Activated naive CD4-positive, alpha-beta T cell treated with anti-CD3 and anti-CD28 coated beads, Interleukin-2, amount 10 ng/mL, durations not matched to agents 7 days and 5 days (primary cell): Measurements from ENCODE around the gene KRT80.

Source experiments
- CTCF ChIA-PET: fragments of 350-600 bp; sonication (Branson Sonifier 250); formaldehyde crosslinking; loops from one replicate; lab custom pipeline; 2021; ENCODE audit warnings: antibody characterized with exemption; lab: Charles Lee
- DNase-seq: peaks from one replicate; pipeline ENCODE4 v3.0.0-alpha.2; 2020
- H3K27ac Mint-ChIP-seq: one replicate; pipeline ENCODE4 v1.8.0; 2021; ENCODE audit warnings: mild to moderate bottlenecking, moderate library complexity, mixed read lengths
- H3K27me3 Mint-ChIP-seq: one replicate; pipeline ENCODE4 v1.8.0; 2021; ENCODE audit warnings: mild to moderate bottlenecking, mixed read lengths
- H3K36me3 Mint-ChIP-seq: one replicate; pipeline ENCODE4 v1.8.0; 2021; ENCODE audit warnings: mixed read lengths
- H3K4me1 Mint-ChIP-seq: one replicate; pipeline ENCODE4 v1.8.0; 2021; ENCODE audit warnings: mixed read lengths
- H3K4me3 Mint-ChIP-seq: one replicate; pipeline ENCODE4 v1.8.0; 2021; ENCODE audit warnings: mild to moderate bottlenecking, moderate library complexity, mixed read lengths
- H3K9me3 Mint-ChIP-seq: one replicate; pipeline ENCODE4 v1.8.0; 2021; ENCODE audit warnings: mixed read lengths

Gene KRT80

DNA sequence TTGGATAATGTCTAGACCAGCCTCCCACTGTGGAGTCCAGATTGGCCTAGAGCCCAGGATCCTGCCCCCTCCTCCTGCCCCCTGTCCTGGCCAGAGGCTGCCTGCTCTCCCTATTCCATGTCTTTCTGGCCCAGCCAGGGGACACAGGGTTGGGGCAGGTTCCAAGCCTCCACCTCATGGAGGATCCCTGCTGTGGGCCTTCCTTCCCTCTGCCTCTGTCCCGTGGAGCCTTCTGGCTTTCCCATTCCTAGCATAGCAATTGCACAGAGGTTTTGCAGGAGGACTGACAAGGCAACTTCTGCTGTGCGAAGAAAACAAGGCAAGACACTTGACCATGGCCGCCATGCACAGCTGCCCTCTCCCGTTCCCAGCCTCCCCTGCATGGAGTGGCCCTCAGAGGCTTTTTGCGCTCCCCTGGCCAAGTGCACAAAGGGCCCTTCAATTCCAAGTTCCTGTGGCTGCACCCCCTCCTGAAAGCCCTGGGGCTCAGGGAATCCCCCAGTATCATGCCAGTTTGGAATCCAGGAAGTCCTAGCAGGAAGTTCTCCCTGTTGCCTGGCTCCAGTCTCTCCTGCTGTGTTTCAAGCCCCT lies 42.1 kb downstream of the KRT80 start:
- no peak overlapping the region for H3K4me3 Mint-ChIP-seq
- CTCF ChIA-PET, result interaction anchor here (1.1 to 1.6 kb wide), 2 partner anchors 8 to 175 kb away, joined by 3 to 4 read pairs; no protein-coding TSS in a partner anchor
- H3K36me3 Mint-ChIP-seq, result no peaks in the 10 kb centered on the region
- no peak for DNase-seq
- peaks cover 28% of the 10 kb centered on the region for H3K4me1 Mint-ChIP-seq
- H3K9me3 Mint-ChIP-seq, result no peaks in the 10 kb centered on the region
- H3K27me3 Mint-ChIP-seq, result peaks cover 13% of the 10 kb centered on the region
- no peak overlapping the region for H3K27ac Mint-ChIP-seq

DNA sequence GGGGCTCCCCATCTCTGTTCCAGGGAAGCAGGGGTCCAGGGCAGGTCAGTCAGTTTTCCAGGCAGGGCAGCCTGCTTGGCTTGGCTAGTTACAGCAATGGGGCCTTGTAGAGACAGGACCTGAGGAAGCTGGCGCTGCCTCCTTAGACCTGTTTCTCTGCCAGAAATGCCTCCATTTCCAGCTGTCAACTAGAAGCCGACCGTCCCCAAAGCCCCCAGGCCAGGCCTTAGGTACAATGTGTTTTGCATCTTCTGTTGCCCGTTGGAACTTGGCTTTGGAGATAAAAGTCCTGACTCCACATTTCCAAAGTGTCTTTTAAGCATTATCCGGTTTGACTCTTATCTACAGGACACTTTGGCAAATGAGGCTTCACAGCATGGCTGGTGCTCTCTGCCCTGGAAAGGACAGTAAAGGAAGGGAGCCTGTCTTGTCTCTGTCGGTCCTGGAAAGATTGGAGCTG lies 42.6 kb downstream of the KRT80 start:
- Mint-ChIP-seq H3K36me3 (no peaks in the 10 kb centered on the region), H3K27me3 (peaks cover 13% of the 10 kb centered on the region), H3K4me3 (no peak overlapping the region), H3K4me1 (peaks cover 23% of the 10 kb centered on the region), H3K27ac (no peak overlapping the region), H3K9me3 (no peaks in the 10 kb centered on the region)
- CTCF ChIA-PET, result interaction anchor here (1.1 to 1.6 kb wide), 2 partner anchors 9 to 176 kb away, joined by 3 to 4 read pairs; no protein-coding TSS in a partner anchor
- DNase-seq, result no peak

DNA sequence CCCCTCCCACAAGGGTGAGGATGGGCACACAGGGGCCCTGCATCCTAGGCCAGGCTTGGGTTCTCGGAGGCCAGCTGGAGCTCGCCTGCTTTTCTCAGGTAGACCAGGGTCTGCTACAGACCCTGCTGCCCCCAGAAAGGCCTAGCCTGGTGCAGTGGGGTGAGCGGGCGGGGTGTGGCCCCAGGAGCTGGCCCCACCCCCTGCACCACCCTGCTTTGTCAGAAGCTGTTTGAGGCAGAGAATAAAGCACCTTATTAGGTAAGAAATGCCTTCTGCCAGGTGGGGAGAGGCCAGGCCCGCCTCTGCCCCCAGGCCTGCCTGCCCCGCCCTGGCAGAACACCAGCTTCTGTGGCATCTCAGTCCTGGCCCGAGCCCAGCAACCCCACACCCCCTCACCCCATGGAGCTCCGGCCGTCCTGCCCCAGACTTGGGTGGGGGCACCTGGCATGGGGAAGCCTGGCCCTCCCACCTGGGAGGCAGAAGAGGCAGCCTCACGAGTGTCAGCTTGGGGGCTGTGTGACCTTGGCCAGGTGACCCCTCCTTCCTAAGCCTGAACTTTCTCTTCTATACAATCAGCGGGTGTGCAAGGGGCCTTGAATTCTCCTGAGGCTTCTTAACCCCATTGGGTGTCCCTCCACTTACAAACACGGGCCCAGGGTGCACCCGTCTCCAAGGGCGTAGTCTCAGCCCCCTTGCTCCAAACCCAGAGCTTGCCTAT lies 43.2 kb downstream of the KRT80 start:
- Mint-ChIP-seq H3K27ac (no peak overlapping the region), H3K27me3 (peaks cover 13% of the 10 kb centered on the region)

DNA sequence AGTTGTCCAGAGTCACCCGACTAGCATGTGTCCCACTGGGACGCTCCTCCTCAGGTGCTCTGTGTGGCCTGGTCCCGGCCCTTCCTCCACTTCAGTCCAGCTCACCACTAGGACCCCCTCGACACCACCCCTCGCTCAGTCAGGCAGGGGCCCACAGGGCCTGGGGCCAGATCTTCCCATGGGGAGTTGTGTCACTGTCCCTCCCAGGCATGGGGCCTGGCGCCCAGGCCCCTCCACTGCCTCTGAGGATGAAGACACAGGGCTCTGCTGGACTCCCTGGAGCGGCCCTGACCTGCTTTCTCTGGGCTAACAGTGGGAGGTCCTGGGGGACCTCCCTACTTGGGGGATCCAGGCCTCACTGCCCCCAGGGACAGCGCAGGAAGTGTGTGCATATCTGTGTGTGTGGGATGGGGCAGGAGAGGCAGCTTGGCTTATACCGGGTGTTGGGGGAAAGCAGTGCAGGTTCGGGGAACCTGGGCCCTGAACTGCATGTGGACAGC lies 43.8 kb downstream of the KRT80 start:
- CTCF ChIA-PET, result interaction anchor here (1.6 to 1.8 kb wide), 2 partner anchors 65 to 131 kb away, joined by 4 to 5 read pairs; no protein-coding TSS in a partner anchor
- no peak for DNase-seq
- Mint-ChIP-seq H3K4me1 (peaks cover 15% of the 10 kb centered on the region), H3K9me3 (no peaks in the 10 kb centered on the region), H3K36me3 (no peaks in the 10 kb centered on the region), H3K4me3 (no peak overlapping the region), H3K27ac (no peak overlapping the region), H3K27me3 (peaks cover 13% of the 10 kb centered on the region)

More for the DNA sequence above, 43.2 kb downstream of the KRT80 start:
- Mint-ChIP-seq H3K4me3 (no peak overlapping the region), H3K9me3 (no peaks in the 10 kb centered on the region), H3K36me3 (no peaks in the 10 kb centered on the region), H3K4me1 (peaks cover 19% of the 10 kb centered on the region)
- CTCF ChIA-PET, result interaction anchor here (1.1 to 1.8 kb wide), 4 partner anchors 9 to 176 kb away, joined by 3 to 5 read pairs (median 4); no protein-coding TSS in a partner anchor
- DNase-seq, result no peak

DNA sequence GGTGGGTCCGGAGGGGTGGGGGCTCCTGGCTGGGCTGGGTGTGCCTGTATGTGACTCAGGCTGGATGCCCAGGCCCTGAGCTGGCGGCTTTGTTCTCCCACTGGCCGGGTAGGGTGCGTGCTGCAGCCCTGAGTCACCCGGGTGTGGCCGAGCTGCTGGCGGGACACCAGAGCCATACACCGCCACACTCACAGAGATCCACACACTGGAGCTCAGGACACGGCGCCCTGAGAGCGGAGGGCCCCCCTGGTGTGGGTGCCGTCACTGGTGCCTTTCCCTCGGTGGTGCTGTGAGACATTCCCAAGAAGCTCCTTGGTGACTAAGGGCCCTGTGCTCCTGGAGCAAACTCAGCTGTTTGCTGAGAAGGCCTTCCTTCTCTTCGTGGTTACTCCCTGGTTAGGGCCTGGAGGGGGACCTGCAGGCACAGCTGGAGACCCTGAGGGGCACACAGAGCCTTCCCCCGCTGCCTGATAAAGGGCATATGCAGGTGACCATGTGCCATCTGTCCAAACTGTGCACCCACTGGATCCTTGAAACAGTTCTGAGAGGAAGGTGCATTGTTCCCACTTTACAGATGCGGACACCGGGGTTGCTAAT lies 44.3 kb downstream of the KRT80 start:
- DNase-seq, result no peak
- H3K9me3 Mint-ChIP-seq, result no peaks in the 10 kb centered on the region
- no peaks in the 10 kb centered on the region for H3K36me3 Mint-ChIP-seq
- H3K4me3 Mint-ChIP-seq, result no peak overlapping the region
- H3K27me3 Mint-ChIP-seq, result peaks cover 13% of the 10 kb centered on the region
- peaks cover 9% of the 10 kb centered on the region for H3K4me1 Mint-ChIP-seq
- H3K27ac Mint-ChIP-seq, result no peak overlapping the region
- CTCF ChIA-PET, result interaction anchor here (1.6 to 1.8 kb wide), 2 partner anchors 66 to 132 kb away, joined by 4 to 5 read pairs; no protein-coding TSS in a partner anchor

DNA sequence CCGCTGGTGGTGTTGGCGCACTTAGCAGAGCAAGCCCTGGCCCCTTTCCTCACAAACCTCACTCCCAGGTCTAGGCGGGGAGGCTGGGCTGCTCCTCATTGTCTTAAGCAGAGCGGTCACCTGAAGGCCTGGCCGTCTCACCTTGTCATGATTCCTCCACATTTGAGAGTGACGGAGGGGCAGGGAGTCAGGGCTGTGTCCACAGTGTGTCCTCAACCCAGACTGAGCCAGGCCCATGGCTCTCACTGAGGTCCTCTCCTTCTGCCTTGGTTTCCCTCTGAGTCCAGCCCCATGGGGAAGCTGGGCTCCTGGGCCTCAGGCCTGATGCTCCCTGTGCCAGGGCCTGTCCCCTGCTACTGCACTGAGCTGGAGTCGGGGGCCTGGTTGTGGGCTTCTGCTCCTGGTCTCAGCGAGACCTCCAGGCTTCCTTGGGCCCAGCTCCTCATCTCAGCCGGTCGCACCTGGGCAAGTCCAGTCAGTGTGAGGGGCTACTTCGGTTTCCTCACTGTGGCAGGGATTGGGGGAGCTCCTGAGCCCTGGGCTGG lies 44.9 kb downstream of the KRT80 start:
- H3K4me1 Mint-ChIP-seq, result peaks cover 8% of the 10 kb centered on the region
- no peak for DNase-seq
- H3K4me3 Mint-ChIP-seq, result no peak overlapping the region
- H3K27me3 Mint-ChIP-seq, result peaks cover 14% of the 10 kb centered on the region
- no peak overlapping the region for H3K27ac Mint-ChIP-seq
- no peaks in the 10 kb centered on the region for H3K9me3 Mint-ChIP-seq
- CTCF ChIA-PET, result interaction anchor here (1.6 to 1.8 kb wide), 2 partner anchors 66 to 132 kb away, joined by 4 to 5 read pairs; no protein-coding TSS in a partner anchor
- no peaks in the 10 kb centered on the region for H3K36me3 Mint-ChIP-seq

DNA sequence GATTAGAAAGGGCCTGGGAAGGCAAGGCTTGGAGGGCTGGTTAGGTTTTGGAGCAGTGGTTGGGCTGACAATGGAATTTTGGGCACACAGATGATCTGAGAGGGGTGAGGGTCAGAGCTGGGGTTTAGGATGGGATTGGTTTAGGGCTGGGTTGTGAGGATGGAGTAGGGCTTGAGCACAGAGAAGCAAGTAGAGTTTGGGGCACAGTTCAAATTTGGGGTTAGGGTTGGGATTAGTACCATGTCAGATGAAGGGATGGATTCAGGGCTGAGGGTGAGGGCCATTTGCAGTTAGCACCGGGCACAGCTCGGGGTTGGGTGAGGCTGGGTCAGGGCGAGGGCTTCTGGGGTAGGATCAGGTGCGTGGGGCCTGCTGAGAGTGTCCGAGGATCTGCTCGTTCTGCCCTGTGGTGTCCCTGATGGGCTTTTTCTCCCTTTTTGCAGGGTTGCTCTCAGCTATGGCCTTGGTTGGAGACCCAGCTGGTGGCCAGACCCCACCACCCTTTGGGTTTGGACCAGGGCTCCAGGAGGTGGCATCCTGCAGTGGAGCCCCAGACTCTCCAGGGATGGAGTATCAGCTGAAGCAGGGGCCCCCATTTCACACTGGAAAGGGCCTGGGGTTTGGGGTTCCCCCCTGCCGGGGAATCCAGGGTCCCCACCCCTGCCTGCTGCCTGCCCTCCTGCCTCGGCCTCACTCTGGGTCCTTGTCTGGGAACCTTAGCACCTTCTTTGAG lies 45.6 kb downstream of the KRT80 start:
- H3K27ac Mint-ChIP-seq, result no peak overlapping the region
- no peak overlapping the region for H3K4me3 Mint-ChIP-seq
- CTCF ChIA-PET, result interaction anchor here (0.7 to 1.8 kb wide), 2 partner anchors 27 to 133 kb away, joined by 3 to 5 read pairs; no protein-coding TSS in a partner anchor
- no peaks in the 10 kb centered on the region for H3K36me3 Mint-ChIP-seq
- H3K27me3 Mint-ChIP-seq, result peaks cover 16% of the 10 kb centered on the region
- DNase-seq, result no peak
- peaks cover 1% of the 10 kb centered on the region for H3K4me1 Mint-ChIP-seq
- no peaks in the 10 kb centered on the region for H3K9me3 Mint-ChIP-seq

DNA sequence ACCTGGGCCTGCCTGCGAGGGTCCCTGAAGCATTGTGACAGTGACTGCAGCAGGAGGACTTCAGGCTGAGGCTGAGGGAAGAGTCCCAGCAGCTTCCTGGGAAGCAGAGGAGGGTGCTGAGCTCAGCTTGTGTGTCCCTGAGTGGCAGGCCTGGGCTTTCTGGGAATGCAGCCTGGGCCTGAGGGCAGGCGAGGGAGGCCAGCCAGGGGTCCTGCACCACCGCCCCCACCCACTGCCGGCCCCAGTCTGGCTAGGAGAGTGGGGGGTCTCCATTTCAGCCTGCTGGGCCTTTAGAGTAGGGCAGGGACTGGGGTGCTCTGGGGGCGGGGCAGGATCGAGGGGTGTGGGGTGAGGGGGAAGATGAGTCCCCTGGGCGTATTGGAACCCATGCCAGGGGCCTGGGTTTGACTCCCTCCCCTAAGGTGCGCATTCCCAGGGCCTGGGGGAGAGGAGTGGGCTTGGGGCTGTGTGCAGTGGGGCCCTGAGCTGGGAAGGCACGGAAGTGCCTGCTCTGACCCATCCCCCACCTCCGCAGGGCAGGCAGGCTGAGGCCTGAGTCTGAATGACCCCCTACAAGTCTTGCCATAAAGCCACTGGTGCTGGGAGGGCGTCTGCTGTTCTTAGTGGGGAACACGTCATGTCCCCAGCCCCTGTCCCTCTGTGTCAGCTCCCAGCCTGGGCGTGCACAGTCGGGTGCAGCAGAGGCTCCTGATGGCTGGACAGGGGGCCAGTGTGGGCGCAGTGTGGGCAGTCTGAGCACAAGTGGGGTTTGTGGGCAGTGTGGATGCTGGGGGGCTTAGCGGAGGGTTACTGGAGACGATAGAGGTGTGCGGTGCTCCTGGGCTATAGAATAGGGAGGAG lies 46.4 kb downstream of the KRT80 start:
- no peaks in the 10 kb centered on the region for H3K4me1 Mint-ChIP-seq
- H3K27ac Mint-ChIP-seq, result no peak overlapping the region
- H3K36me3 Mint-ChIP-seq, result no peaks in the 10 kb centered on the region
- H3K9me3 Mint-ChIP-seq, result no peaks in the 10 kb centered on the region
- CTCF ChIA-PET, result no interaction called here
- no peak for DNase-seq
- peaks cover 12% of the 10 kb centered on the region for H3K27me3 Mint-ChIP-seq
- no peak overlapping the region for H3K4me3 Mint-ChIP-seq

DNA sequence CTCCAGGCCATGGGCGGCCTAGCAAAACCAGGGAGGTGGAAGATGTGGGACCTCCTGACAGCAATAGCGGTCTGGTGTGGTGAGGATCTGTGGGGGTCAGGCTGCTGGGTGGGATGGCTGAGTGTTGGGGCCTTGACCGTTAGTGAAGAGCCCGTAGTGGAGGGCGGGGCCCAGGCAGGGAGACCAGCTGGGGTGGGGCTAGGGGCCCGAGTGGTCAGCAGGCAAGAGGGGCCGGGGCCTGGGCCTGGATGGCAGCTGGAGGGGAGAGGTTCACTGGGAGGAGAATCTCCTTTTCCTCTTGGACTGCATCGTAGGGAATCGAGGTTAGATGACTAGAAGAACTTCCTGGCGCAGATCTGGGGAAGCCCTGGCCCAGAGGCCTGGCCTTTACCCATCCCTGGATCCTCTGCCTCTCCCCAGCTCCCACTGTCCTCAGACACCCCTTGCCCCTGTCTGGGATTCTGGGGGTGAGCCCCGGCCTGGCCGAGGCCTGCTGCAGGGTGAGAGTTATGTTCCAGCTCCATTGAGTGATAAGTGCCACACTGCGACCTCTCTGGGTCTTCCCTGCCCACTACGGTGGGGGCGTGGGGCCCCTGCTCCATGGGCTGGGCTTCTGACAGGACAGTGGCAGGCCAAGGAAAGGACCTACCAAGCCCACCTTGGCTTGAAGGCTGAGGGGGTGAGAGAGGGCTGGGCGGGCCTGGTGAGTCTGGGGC lies 47.1 kb downstream of the KRT80 start:
- H3K4me3 Mint-ChIP-seq, result no peak overlapping the region
- no peaks in the 10 kb centered on the region for H3K36me3 Mint-ChIP-seq
- H3K4me1 Mint-ChIP-seq, result no peaks in the 10 kb centered on the region
- DNase-seq, result no peak
- peaks cover 9% of the 10 kb centered on the region for H3K27me3 Mint-ChIP-seq
- no peaks in the 10 kb centered on the region for H3K9me3 Mint-ChIP-seq
- H3K27ac Mint-ChIP-seq, result no peak overlapping the region
- CTCF ChIA-PET, result interaction anchor here (0.6 to 1.2 kb wide), 3 partner anchors 69 to 126 kb away, joined by 3 read pairs; no protein-coding TSS in a partner anchor

DNA sequence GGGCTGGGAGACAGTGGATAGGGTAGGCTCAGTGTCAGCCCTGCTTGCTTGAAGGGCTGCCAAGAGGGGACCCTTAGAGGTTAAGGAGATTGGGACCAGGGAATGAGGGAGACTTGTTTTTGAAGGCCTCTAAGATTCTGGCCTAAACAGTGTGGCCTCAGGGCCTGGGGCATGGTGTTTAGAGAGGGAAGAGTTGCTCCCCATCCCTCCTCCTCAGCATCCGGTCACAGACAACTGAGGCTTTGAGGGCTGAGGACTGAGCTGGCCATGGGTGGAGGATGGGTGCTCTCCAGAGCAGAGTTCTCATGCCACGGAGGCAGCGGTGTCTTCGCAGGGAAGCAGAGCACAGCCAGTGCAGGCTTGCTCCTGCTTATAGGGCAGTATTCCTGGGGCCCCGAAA lies 49.4 kb downstream of the KRT80 start:
- Mint-ChIP-seq H3K9me3 (no peaks in the 10 kb centered on the region), H3K27ac (no peak overlapping the region)
- CTCF ChIA-PET, result interaction anchor here (1.5 kb wide), 1 partner anchor 21 kb away, joined by 3 read pairs; no protein-coding TSS in a partner anchor

DNA sequence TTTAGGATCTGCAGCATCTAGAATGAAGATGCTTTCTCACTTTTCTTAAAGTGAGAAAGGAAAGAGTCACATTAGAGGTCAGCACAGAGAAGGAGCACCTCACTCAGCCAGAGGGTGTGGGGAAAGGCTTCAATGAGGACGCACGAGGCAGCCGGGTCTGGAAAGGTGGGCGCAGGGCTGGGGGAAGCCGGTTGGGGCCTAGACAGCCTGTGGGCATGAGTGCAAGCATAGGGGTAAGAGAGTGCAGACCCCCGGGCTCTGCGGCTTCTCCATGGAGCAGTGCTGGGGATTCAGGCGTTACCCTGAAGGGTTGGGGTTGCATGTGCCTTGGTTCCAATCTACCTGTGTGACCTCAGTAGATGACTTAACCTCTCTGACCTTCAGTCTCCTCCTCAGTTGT lies 49.9 kb downstream of the KRT80 start:
- no peaks in the 10 kb centered on the region for H3K9me3 Mint-ChIP-seq
- H3K4me1 Mint-ChIP-seq, result no peaks in the 10 kb centered on the region
- no peaks in the 10 kb centered on the region for H3K36me3 Mint-ChIP-seq
- no peak overlapping the region for H3K27ac Mint-ChIP-seq
- DNase-seq, result no peak
- no peak overlapping the region for H3K4me3 Mint-ChIP-seq
- H3K27me3 Mint-ChIP-seq, result peaks cover 25% of the 10 kb centered on the region
- CTCF ChIA-PET, result interaction anchor here (1.5 kb wide), 1 partner anchor 21 kb away, joined by 3 read pairs; no protein-coding TSS in a partner anchor

More for the DNA sequence above, 49.4 kb downstream of the KRT80 start:
- no peaks in the 10 kb centered on the region for H3K4me1 Mint-ChIP-seq
- H3K27me3 Mint-ChIP-seq, result peaks cover 21% of the 10 kb centered on the region
- H3K36me3 Mint-ChIP-seq, result no peaks in the 10 kb centered on the region
- no peak overlapping the region for H3K4me3 Mint-ChIP-seq
- no peak for DNase-seq

DNA sequence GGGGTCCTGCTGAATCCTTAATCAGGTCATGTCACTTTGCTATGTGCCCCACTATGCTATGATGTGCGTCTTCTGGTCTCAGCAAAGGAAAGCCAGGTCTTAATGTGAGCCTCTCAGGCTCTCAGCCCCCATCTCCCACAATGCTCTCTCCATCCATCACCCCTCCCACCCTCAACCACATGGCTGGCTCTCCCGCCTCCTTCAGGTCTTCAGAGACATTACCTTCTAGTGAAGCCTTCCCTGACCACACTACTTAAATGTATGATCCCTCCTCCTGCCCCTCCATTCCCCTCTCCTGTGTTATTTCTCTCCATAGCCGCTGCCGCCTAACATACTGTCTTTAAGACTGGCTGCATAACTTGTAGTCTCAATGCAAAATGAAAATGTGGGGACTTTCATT lies 50.5 kb downstream of the KRT80 start:
- H3K9me3 Mint-ChIP-seq, result no peaks in the 10 kb centered on the region
- CTCF ChIA-PET, result interaction anchor here (0.7 to 0.9 kb wide), 2 partner anchors 25 to 738 kb away, joined by 3 read pairs; no protein-coding TSS in a partner anchor
- no peaks in the 10 kb centered on the region for H3K4me1 Mint-ChIP-seq
- no peak overlapping the region for H3K27ac Mint-ChIP-seq
- H3K4me3 Mint-ChIP-seq, result no peak overlapping the region
- DNase-seq, result no peak
- H3K27me3 Mint-ChIP-seq, result peaks cover 28% of the 10 kb centered on the region
- H3K36me3 Mint-ChIP-seq, result no peaks in the 10 kb centered on the region
